Prostate gland (tissue), 2 donors: Measurements from ENCODE around the gene PFDN6. TPM values are rescaled to one million over a fixed set of nuclear protein-coding genes. Genes with fewer than 3 reads are reported as not detected.

Source experiments
- DNase-seq: peaks from one replicate; pipeline ENCODE4 v3.0.0-alpha.2; 2019; ENCODE audit warnings: low spot score
- H3K27ac ChIP-seq, 2 donors: fragments of 200-600 bp; sonication (generic); 2 replicates each; pipeline ENCODE4 v1.5.1; 2017 to 2019
- H3K27me3 ChIP-seq: fragments of 200-600 bp; sonication (generic); replicated peaks from 2 replicates; pipeline ENCODE4 v1.5.1; 2019; ENCODE audit not compliant: insufficient read depth
- H3K36me3 ChIP-seq, 2 donors: fragments of 200-600 bp; sonication (generic); 1 replicate in 1 of 2; 2 replicates in 1 of 2; pipeline versions ENCODE4 v1.5.1 to v1.8.1; 2017 to 2019
- H3K4me1 ChIP-seq: fragments of 200-600 bp; sonication (generic); replicated peaks from 2 replicates; pipeline ENCODE4 v1.5.1; 2019
- H3K4me3 ChIP-seq, 2 donors: fragments of 200-600 bp; sonication (generic); 2 replicates each; pipeline ENCODE4 v1.5.1; 2017 to 2019
- H3K9me3 ChIP-seq: fragments of 200-600 bp; sonication (generic); 2 replicates; pipeline ENCODE4 v1.5.1; 2017
- POLR2A ChIP-seq: fragments of 450-650 bp; IDR thresholded peaks from one replicate; pipeline ENCODE4 v1.6.1; 2016; ENCODE audit warnings: antibody characterized with exemption, mild to moderate bottlenecking
- POLR2AphosphoS5 ChIP-seq: sonication (generic); formaldehyde crosslinking; IDR thresholded peaks from one replicate; pipeline ENCODE4 v1.6.1; 2017; ENCODE audit warnings: antibody characterized with exemption
- WGBS: methylation state at CpG from one replicate; pipeline ENCODE4 v1.1.5; 2018; 5-methylcytosine and 5-hydroxymethylcytosine counted together
- intact Hi-C: fragments of 100-400 bp; cut with DNase I; formaldehyde crosslinking; loops from one replicate; pipeline ENCODE4 v1.14.2; 2022
- total RNA-seq, 2 donors: library from RNA; depleted of rRNA; stranded (reverse); fragments of >200 nt; gene quantifications; one replicate each; pipeline ENCODE4 v1.1.0, GENCODE V29; 2016
- TF ChIP-seq, protein P1 (sequence below), 4 experiments: fragments of 200-600 bp in 2 of 4; fragments of 450-650 bp in 2 of 4; sonication (generic) in 2 of 4; IDR thresholded peaks; 1 replicate in 3 of 4; 2 replicates in 1 of 4; pipeline ENCODE4 v1.5.1; 2016 to 2019; ENCODE audit warnings: antibody characterized with exemption in 4 of 4, mild to moderate bottlenecking in 2 of 4, moderate library complexity in 2 of 4

PFDN6 gene
- total RNA-seq, 2 donors from 2014 or later, result 24.1 to 59.7 TPM

DNA sequence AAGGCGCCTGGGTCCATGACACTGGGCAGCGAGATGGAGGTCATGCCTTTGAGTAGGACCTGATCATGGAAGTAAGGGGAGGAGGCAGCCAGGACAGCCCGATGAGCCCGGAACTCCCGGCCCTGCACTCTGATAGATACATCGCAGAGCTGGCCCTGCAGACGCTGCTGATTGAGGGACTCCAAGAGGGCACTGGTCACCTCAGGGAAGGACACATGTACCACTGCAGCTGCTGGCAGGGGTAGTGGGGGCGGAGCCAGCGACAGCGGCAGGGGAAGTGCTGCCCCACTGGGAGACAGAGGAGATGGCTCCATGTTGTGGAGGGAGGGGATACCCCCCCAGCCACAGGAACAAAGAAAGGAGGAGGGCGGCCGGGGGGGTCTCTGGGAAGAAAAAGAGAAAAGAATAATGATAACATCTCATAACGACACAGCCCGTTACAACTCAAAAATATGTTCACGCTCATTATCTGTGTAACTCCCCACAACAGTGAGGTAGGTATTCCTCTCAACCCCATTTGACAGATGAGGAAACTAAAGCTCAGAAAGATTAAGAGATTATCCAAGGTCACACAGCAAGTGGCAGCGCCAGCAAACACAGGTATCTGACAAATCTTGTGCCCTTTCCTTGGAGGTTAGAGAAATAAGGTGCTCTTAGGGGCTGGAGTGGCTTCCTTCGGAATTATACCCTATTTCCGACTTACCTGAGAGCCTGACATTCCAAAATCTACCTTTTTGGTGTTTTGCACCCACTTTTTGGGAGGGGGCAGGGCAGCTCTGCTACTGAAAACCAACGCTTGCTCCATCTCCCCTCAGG, 27.4 kb downstream of the PFDN6 start:
- no peaks in the 10 kb centered on the region for H3K27me3 ChIP-seq
- H3K4me3 ChIP-seq, result peak overlapping the region; percentile 43 to 44
- peaks cover 15% of the 10 kb centered on the region for H3K4me1 ChIP-seq
- no peak for TF ChIP-seq POLR2AphosphoS5
- no peak for TF ChIP-seq POLR2A
- TF ChIP-seq, protein P1, sequence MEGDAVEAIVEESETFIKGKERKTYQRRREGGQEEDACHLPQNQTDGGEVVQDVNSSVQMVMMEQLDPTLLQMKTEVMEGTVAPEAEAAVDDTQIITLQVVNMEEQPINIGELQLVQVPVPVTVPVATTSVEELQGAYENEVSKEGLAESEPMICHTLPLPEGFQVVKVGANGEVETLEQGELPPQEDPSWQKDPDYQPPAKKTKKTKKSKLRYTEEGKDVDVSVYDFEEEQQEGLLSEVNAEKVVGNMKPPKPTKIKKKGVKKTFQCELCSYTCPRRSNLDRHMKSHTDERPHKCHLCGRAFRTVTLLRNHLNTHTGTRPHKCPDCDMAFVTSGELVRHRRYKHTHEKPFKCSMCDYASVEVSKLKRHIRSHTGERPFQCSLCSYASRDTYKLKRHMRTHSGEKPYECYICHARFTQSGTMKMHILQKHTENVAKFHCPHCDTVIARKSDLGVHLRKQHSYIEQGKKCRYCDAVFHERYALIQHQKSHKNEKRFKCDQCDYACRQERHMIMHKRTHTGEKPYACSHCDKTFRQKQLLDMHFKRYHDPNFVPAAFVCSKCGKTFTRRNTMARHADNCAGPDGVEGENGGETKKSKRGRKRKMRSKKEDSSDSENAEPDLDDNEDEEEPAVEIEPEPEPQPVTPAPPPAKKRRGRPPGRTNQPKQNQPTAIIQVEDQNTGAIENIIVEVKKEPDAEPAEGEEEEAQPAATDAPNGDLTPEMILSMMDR (IDR thresholded peaks at IDR 0.05), result no peak
- H3K36me3 ChIP-seq, result peaks cover 3 to 5% of the 10 kb centered on the region in 2 donors
- H3K27ac ChIP-seq, result peak overlapping the region; percentile 88 to 99
- WGBS, result 73% methylated on average over 19 of the region's 19 CpGs
- no peaks in the 10 kb centered on the region for H3K9me3 ChIP-seq
- DNase-seq, result no peak
- intact Hi-C loops, result loop anchor here (5.0 kb wide), 1 partner anchor 95 kb away; the partner anchor contains the start of gene PHF1

- TF ChIP-seq POLR2A (no peak), POLR2AphosphoS5 (no peak)
- TF ChIP-seq, protein P1 (IDR thresholded peaks at IDR 0.05), result no peak
- Histone ChIP-seq H3K27ac (peak overlapping the region; percentile 88 to 90), H3K36me3 (peaks cover 3 to 5% of the 10 kb centered on the region in 2 donors), H3K4me1 (peaks cover 18% of the 10 kb centered on the region), H3K9me3 (no peaks in the 10 kb centered on the region), H3K27me3 (no peaks in the 10 kb centered on the region), H3K4me3 (peak overlapping the region; percentile 43 to 44)
- DNase-seq, result no peak
- intact Hi-C loops, result loop anchor here (5.0 kb wide), 1 partner anchor 95 kb away; the partner anchor contains the start of gene PHF1
- 0% methylated on average over 8 of the region's 27 CpGs for WGBS
Observed at GRCh38 chr6:33317419-33317668, 27.9 kb downstream of the PFDN6 start.

DNA sequence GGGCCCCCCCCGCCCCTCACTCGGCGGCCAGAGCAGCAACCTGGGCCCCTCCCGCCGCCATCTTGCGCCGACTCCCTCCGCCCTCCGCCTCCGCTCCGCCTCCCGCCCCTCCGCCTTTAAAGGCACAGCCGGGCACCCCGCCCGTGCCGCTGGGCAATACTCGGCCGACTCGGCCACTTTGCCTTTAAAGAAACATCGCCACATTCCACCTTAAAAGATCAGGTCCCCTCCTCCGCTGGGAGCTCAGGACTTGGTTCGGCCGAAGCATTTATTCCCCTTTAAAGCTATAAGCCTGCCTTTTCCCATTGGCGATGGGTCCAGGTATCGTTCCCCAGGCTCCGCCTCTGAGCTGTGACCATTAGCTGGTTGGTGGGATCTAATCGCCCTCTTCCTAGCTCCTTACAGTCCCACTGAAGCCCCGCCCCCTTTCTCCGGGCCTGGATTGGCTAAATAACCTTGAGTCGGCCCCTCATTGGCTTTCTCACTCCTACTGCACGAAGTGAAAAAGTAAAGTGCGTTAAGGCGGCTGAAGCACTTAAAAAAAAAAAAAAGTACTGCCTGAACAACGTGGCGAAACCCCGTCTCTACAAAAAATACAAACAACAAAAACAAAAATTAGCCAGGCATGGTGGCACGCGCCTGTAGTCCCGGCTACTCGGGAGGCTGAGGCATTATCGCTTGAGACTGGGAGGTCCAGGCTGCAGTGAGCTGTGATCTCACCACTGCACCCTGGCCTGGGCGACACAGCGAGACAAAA, 28.4 kb downstream of the PFDN6 start, which contains the start of gene ZBTB22:
Gene ZBTB22 (minus strand): TSS at position 76 of the 757 bp plus-strand sequence. CDS start 828 bp downstream, outside the sequence.
- peak; percentile 43 for TF ChIP-seq POLR2A
- peak; percentile 94 for TF ChIP-seq POLR2AphosphoS5
- TF ChIP-seq, protein P1 (IDR thresholded peaks at IDR 0.05), result peak in 2 of 4 experiments; percentile 16 to 32
- peak within 1 kb of the TSS; percentile 43 to 44 for H3K4me3 ChIP-seq
- WGBS, result 1% methylated on average over 38 of the region's 44 CpGs
- peaks cover 18% of the 10 kb centered on the region for H3K4me1 ChIP-seq
- intact Hi-C loops, result loop anchor here (5.0 kb wide), 1 partner anchor 94 kb away; the partner anchor contains the start of gene PHF1
- no peaks in the 10 kb centered on the region for H3K27me3 ChIP-seq
- peaks cover 3 to 5% of the 10 kb centered on the region in 2 donors for H3K36me3 ChIP-seq
- no peaks in the 10 kb centered on the region for H3K9me3 ChIP-seq
- peak; percentile 99 for DNase-seq
- peak within 1 kb of the TSS; percentile 88 to 99 for H3K27ac ChIP-seq

- TF ChIP-seq POLR2AphosphoS5 (no peak), POLR2A (no peak)
- TF ChIP-seq, protein P1 (IDR thresholded peaks at IDR 0.05), result no peak
- H3K4me1 ChIP-seq, result peaks cover 18% of the 10 kb centered on the region
- H3K27ac ChIP-seq, result peak overlapping the region; percentile 88 to 90
- H3K9me3 ChIP-seq, result no peaks in the 10 kb centered on the region
- no peaks in the 10 kb centered on the region for H3K27me3 ChIP-seq
- 68% methylated on average over 8 of the region's 8 CpGs for WGBS
- intact Hi-C loops, result loop anchor here (5.0 kb wide), 1 partner anchor 94 kb away; the partner anchor contains the start of gene PHF1
- peaks cover 3 to 5% of the 10 kb centered on the region in 2 donors for H3K36me3 ChIP-seq
- DNase-seq, result no peak
- H3K4me3 ChIP-seq, result peak overlapping the region; percentile 43 to 44
Observed at GRCh38 chr6:33318426-33319073, 29.1 kb downstream of the PFDN6 start.
